CD8-positive, alpha-beta memory T cell (primary cell): ENCODE measurements around the gene PPIAL4G. TPM values are rescaled to one million over a fixed set of nuclear protein-coding genes. Genes with fewer than 3 reads are reported as not detected.
"Not testable (repeated sequence)": the region's sequence is repeated elsewhere in the genome, so short reads cannot be mapped to it uniquely, and the experiment has no call there.

Experiments
- CTCF ChIA-PET: fragments of 350-600 bp; sonication (Branson Sonifier 250); formaldehyde crosslinking; loops from one replicate; lab custom pipeline; 2021; ENCODE audit warnings: antibody characterized with exemption; lab: Charles Lee
- POLR2A ChIA-PET: fragments of 350-600 bp; sonication (Branson Sonifier 250); formaldehyde crosslinking; loops from one replicate; lab custom pipeline; 2021; ENCODE audit warnings: antibody characterized with exemption; lab: Charles Lee
- DNase-seq, 5 donors: peaks; one replicate each; pipeline versions ENCODE4 v3.0.0 to v3.0.0-alpha.2; 2020 to 2022; ENCODE audit warnings: mixed read lengths in 1 of 5
- H3K27ac ChIP-seq: one replicate; pipeline ENCODE4 v1.7.0; 2013; ENCODE audit warnings: low read depth, mild to moderate bottlenecking, low read length, moderate library complexity
- H3K27me3 ChIP-seq: 2 replicates; pipeline ENCODE4 v1.7.0; 2013; ENCODE audit warnings: low read length, mild to moderate bottlenecking; ENCODE audit not compliant: insufficient read depth, poor library complexity, severe bottlenecking
- H3K36me3 ChIP-seq: 2 replicates; pipeline ENCODE4 v1.7.0; 2013; ENCODE audit warnings: mild to moderate bottlenecking, low read length, moderate library complexity; ENCODE audit not compliant: insufficient read depth
- H3K4me1 ChIP-seq: 2 replicates; pipeline ENCODE4 v1.7.0; 2013; ENCODE audit warnings: mild to moderate bottlenecking, low read length, moderate library complexity; ENCODE audit not compliant: insufficient read depth
- H3K4me3 ChIP-seq: 2 replicates; pipeline ENCODE4 v1.7.0; 2013; ENCODE audit warnings: mild to moderate bottlenecking, low read length
- H3K9me3 ChIP-seq: 2 replicates; pipeline ENCODE4 v1.7.0; 2013; ENCODE audit warnings: mild to moderate bottlenecking, low read length
- H3K27ac Mint-ChIP-seq, 8 donors: one replicate each; pipeline ENCODE4 v1.8.0; 2020 to 2021; ENCODE audit warnings: mixed read lengths in 8 of 8, mild to moderate bottlenecking in 6 of 8, inconsistent platforms in 3 of 8, moderate library complexity in 3 of 8
- H3K27me3 Mint-ChIP-seq, 2 donors: one replicate each; pipeline ENCODE4 v1.8.0; 2020 to 2021; ENCODE audit warnings: mixed read lengths in 2 of 2, mild to moderate bottlenecking in 1 of 2, moderate library complexity in 1 of 2
- H3K36me3 Mint-ChIP-seq, 3 donors: one replicate each; pipeline ENCODE4 v1.8.0; 2020 to 2021; ENCODE audit warnings: mixed read lengths in 3 of 3, inconsistent platforms in 1 of 3, mild to moderate bottlenecking in 1 of 3
- H3K4me1 Mint-ChIP-seq, 3 donors: one replicate each; pipeline ENCODE4 v1.8.0; 2020 to 2021; ENCODE audit warnings: mixed read lengths in 3 of 3, inconsistent platforms in 1 of 3, mild to moderate bottlenecking in 1 of 3
- H3K4me3 Mint-ChIP-seq, 7 donors: one replicate each; pipeline ENCODE4 v1.8.0; 2020 to 2021; ENCODE audit warnings: mixed read lengths in 7 of 7, mild to moderate bottlenecking in 6 of 7, moderate library complexity in 4 of 7, inconsistent platforms in 2 of 7
- H3K9me3 Mint-ChIP-seq, 5 donors: one replicate each; pipeline ENCODE4 v1.8.0; 2020 to 2022; ENCODE audit warnings: mixed read lengths in 5 of 5, mild to moderate bottlenecking in 3 of 5, moderate library complexity in 2 of 5, inconsistent platforms in 1 of 5
- polyA plus RNA-seq: library from polyadenylated mRNA; unstranded; fragments of 300-500 nt; fragmentation: Illumina TruSeq; gene quantifications from one replicate; pipeline ENCODE4 v1.2.3, GENCODE V29; 2021
- total RNA-seq, 2 experiments: library from RNA; stranded (reverse); gene quantifications; one replicate each; pipeline ENCODE4 v1.2.3, GENCODE V29; 2021

Gene PPIAL4G
- total and polyA plus RNA-seq, 3 experiments from 2014 or later = 0.44 TPM; not detected in 1

GRCh38 chr1:148514310-148514709 lies 31.2 kb upstream of the PPIAL4G start:
- H3K27me3 Mint-ChIP-seq, H3K27ac ChIP-seq, H3K27ac Mint-ChIP-seq, H3K27me3 ChIP-seq, H3K9me3 ChIP-seq, H3K36me3 ChIP-seq, CTCF ChIA-PET, H3K36me3 Mint-ChIP-seq, POLR2A ChIA-PET, H3K4me1 ChIP-seq, H3K4me3 ChIP-seq, H3K9me3 Mint-ChIP-seq: not testable (repeated sequence)
- H3K4me1 Mint-ChIP-seq = peaks cover 13 to 16% (median 15%) of the 10 kb centered on the region in 3 donors
- H3K4me3 Mint-ChIP-seq = peak overlapping the region in 1 of 7 donors; percentile 31
- DNase-seq = peak in 1 of 5 donors; percentile 40

GRCh38 chr1:148512571-148513184 lies 29.6 kb upstream of the PPIAL4G start:
- DNase-seq, CTCF ChIA-PET, H3K9me3 Mint-ChIP-seq, POLR2A ChIA-PET, H3K36me3 Mint-ChIP-seq, H3K36me3 ChIP-seq, H3K27me3 Mint-ChIP-seq, H3K4me3 Mint-ChIP-seq, H3K27ac ChIP-seq, H3K9me3 ChIP-seq, H3K4me1 ChIP-seq, H3K27me3 ChIP-seq, H3K4me3 ChIP-seq: not testable (repeated sequence)
- peak overlapping the region in 5 of 8 donors; percentile 6 to 36 (median 13) for H3K27ac Mint-ChIP-seq
- H3K4me1 Mint-ChIP-seq = peaks cover 13 to 16% (median 13%) of the 10 kb centered on the region in 3 donors

GRCh38 chr1:148493933-148494332 lies 10.8 kb upstream of the PPIAL4G start:
- H3K27me3 ChIP-seq, H3K9me3 ChIP-seq, H3K4me1 Mint-ChIP-seq, H3K4me3 ChIP-seq, H3K36me3 ChIP-seq, DNase-seq, H3K4me3 Mint-ChIP-seq, H3K4me1 ChIP-seq, H3K27me3 Mint-ChIP-seq, H3K27ac ChIP-seq, H3K9me3 Mint-ChIP-seq, CTCF ChIA-PET, POLR2A ChIA-PET, H3K36me3 Mint-ChIP-seq: not testable (repeated sequence)
- peak overlapping the region in 1 of 8 donors; percentile 85 for H3K27ac Mint-ChIP-seq

- H3K4me3 ChIP-seq, H3K27me3 ChIP-seq, CTCF ChIA-PET, H3K4me1 ChIP-seq, H3K27ac ChIP-seq, H3K9me3 Mint-ChIP-seq, POLR2A ChIA-PET, H3K27me3 Mint-ChIP-seq, H3K9me3 ChIP-seq, H3K4me1 Mint-ChIP-seq, H3K36me3 ChIP-seq, H3K36me3 Mint-ChIP-seq: not testable (repeated sequence)
- Mint-ChIP-seq H3K27ac (peak overlapping the region in 2 of 8 donors; percentile 63 to 85), H3K4me3 (peak overlapping the region in 6 of 7 donors; percentile 15 to 78 (median 40))
- DNase-seq = peak; percentile 1 to 74 (median 51)
Measured at GRCh38 chr1:148481134-148481533, 2.0 kb downstream of the PPIAL4G start.

GRCh38 chr1:148459694-148460093 lies 23.4 kb downstream of the PPIAL4G start:
- peak overlapping the region; percentile 61 to 97 (median 74) for H3K4me3 Mint-ChIP-seq
- CTCF ChIA-PET, H3K27me3 ChIP-seq, H3K4me1 Mint-ChIP-seq, H3K36me3 ChIP-seq, H3K36me3 Mint-ChIP-seq, H3K4me1 ChIP-seq, POLR2A ChIA-PET, H3K27me3 Mint-ChIP-seq, DNase-seq, H3K9me3 ChIP-seq, H3K9me3 Mint-ChIP-seq: not testable (repeated sequence)
- Histone ChIP-seq H3K27ac (peak overlapping the region; percentile 61), H3K4me3 (peak overlapping the region; percentile 58)
- H3K27ac Mint-ChIP-seq = peak overlapping the region in 6 of 8 donors; percentile 38 to 96 (median 82)

- peak overlapping the region; percentile 61 for H3K27ac ChIP-seq
- peak; percentile 4 to 75 (median 60) for DNase-seq
- peak overlapping the region; percentile 58 for H3K4me3 ChIP-seq
- Mint-ChIP-seq H3K4me3 (peak overlapping the region; percentile 56 to 97 (median 74)), H3K27ac (peak overlapping the region in 7 of 8 donors; percentile 61 to 96 (median 81))
- H3K36me3 Mint-ChIP-seq, CTCF ChIA-PET, H3K4me1 Mint-ChIP-seq, H3K9me3 ChIP-seq, POLR2A ChIA-PET, H3K27me3 ChIP-seq, H3K4me1 ChIP-seq, H3K36me3 ChIP-seq, H3K27me3 Mint-ChIP-seq, H3K9me3 Mint-ChIP-seq: not testable (repeated sequence)
Measured at GRCh38 chr1:148458901-148459581, 24.1 kb downstream of the PPIAL4G start.

- CTCF ChIA-PET, H3K27me3 Mint-ChIP-seq, H3K9me3 ChIP-seq, H3K4me3 ChIP-seq, H3K36me3 Mint-ChIP-seq, H3K27me3 ChIP-seq, H3K4me1 Mint-ChIP-seq, POLR2A ChIA-PET, H3K9me3 Mint-ChIP-seq, H3K36me3 ChIP-seq, H3K4me1 ChIP-seq: not testable (repeated sequence)
- peak overlapping the region; percentile 61 for H3K27ac ChIP-seq
- peak; percentile 16 to 86 (median 79) for DNase-seq
- Mint-ChIP-seq H3K4me3 (peak overlapping the region; percentile 92 to 97 (median 95)), H3K27ac (peak overlapping the region; percentile 96 to 100 (median 99))
Measured at GRCh38 chr1:148458398-148458797, 24.7 kb downstream of the PPIAL4G start.

GRCh38 chr1:148452845-148453244 lies 30.3 kb downstream of the PPIAL4G start:
- POLR2A ChIA-PET, H3K4me3 Mint-ChIP-seq, CTCF ChIA-PET, H3K27me3 Mint-ChIP-seq, DNase-seq, H3K9me3 ChIP-seq, H3K36me3 Mint-ChIP-seq, H3K4me1 ChIP-seq, H3K27me3 ChIP-seq, H3K27ac ChIP-seq, H3K36me3 ChIP-seq, H3K4me3 ChIP-seq, H3K9me3 Mint-ChIP-seq: not testable (repeated sequence)
- Mint-ChIP-seq H3K27ac (peak overlapping the region in 5 of 8 donors; percentile 47 to 80 (median 70)), H3K4me1 (peaks cover 13 to 19% (median 14%) of the 10 kb centered on the region in 3 donors)
